GM12891 (cell line): ENCODE measurements around the gene IL21.

Experiments used
- POLR2A ChIP-seq: IDR thresholded peaks from 2 replicates; pipeline ENCODE4 v1.6.1; 2011; ENCODE audit warnings: low read depth, low read length, control low read depth
- POLR2AphosphoS5 ChIP-seq: IDR thresholded peaks from 2 replicates; pipeline ENCODE4 v1.6.1; 2011; ENCODE audit warnings: low read depth, low read length, control low read depth
- TAF1 ChIP-seq: IDR thresholded peaks from 2 replicates; pipeline ENCODE4 v1.6.1; 2011; ENCODE audit warnings: low read depth, low read length, control low read depth

- TF ChIP-seq POLR2A (no peak), POLR2AphosphoS5 (no peak), TAF1 (no peak)
Measured at GRCh38 chr4:122658818-122659295, 38.0 kb upstream of the IL21 start.
